ENCODE results near the gene OCA2. TPM values are rescaled to one million over a fixed set of nuclear protein-coding genes. Genes with fewer than 3 reads are reported as not detected.

OCA2 gene
- total RNA-seq, 1 experiment from 2014 or later = not detected

DNA sequence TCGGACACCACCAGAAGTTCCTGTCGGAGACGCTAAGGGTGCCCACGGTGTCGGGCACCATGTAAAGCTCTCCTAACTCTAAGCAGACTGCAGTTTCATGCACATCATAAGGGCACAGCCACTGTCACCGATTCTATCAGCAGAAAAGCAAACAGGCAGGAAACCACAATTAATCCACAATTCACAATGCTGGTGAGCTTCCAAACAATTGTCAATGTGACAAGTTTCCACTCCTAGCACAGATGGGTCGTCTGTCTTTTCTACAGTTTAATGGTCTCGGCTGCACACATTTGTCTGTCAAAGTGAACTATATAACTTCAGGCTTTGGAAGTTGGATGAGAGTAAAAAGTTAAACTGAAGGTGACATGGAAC lies 8.8 kb upstream of the OCA2 start:
- intact Hi-C loops (cut with micrococcal nuclease) = no loop called here
- DNase-seq (ENCODE audit: unreplicated experiment) = no peak
- H3K36me3 Mint-ChIP-seq (ENCODE audit: insufficient read depth, unreplicated experiment) = peaks cover 30% of the 10 kb centered on the region
- no TSS peak for BruUV-seq (replicated peaks)
- POLR2A ChIA-PET = no interaction called here
- no peak overlapping the region for H3K27ac Mint-ChIP-seq (ENCODE audit: low read depth, unreplicated experiment)
- peaks cover 8% of the 10 kb centered on the region for H3K9me3 Mint-ChIP-seq (ENCODE audit: unreplicated experiment)
- no peaks in the 10 kb centered on the region for H3K4me1 Mint-ChIP-seq (ENCODE audit: insufficient read depth, unreplicated experiment)
- no peak for TF ChIP-seq CTCF (IDR thresholded peaks at IDR 0.05; ENCODE audit: unreplicated experiment)
- no peak overlapping the region for H3K4me3 Mint-ChIP-seq (ENCODE audit: unreplicated experiment)
- CTCF ChIA-PET = interaction anchor here (1.1 kb wide), 1 partner anchor 12 kb away, joined by 4 read pairs; no protein-coding TSS in a partner anchor
- no peaks in the 10 kb centered on the region for H3K27me3 Mint-ChIP-seq (ENCODE audit: insufficient read depth, unreplicated experiment)

GRCh38 chr15:28107111-28107903 lies 8.2 kb upstream of the OCA2 start:
- no peak for TF ChIP-seq CTCF (IDR thresholded peaks at IDR 0.05; ENCODE audit: unreplicated experiment)
- H3K36me3 Mint-ChIP-seq (ENCODE audit: insufficient read depth, unreplicated experiment) = peaks cover 24% of the 10 kb centered on the region
- no peaks in the 10 kb centered on the region for H3K27me3 Mint-ChIP-seq (ENCODE audit: insufficient read depth, unreplicated experiment)
- no peak overlapping the region for H3K4me3 Mint-ChIP-seq (ENCODE audit: unreplicated experiment)
- no peak for DNase-seq (ENCODE audit: unreplicated experiment)
- CTCF ChIA-PET = no interaction called here
- intact Hi-C loops (cut with micrococcal nuclease) = no loop called here
- no peaks in the 10 kb centered on the region for H3K4me1 Mint-ChIP-seq (ENCODE audit: insufficient read depth, unreplicated experiment)
- POLR2A ChIA-PET = no interaction called here
- H3K9me3 Mint-ChIP-seq (ENCODE audit: unreplicated experiment) = peaks cover 8% of the 10 kb centered on the region
- H3K27ac Mint-ChIP-seq (ENCODE audit: low read depth, unreplicated experiment) = no peak overlapping the region
- BruUV-seq (replicated peaks) = no TSS peak

DNA sequence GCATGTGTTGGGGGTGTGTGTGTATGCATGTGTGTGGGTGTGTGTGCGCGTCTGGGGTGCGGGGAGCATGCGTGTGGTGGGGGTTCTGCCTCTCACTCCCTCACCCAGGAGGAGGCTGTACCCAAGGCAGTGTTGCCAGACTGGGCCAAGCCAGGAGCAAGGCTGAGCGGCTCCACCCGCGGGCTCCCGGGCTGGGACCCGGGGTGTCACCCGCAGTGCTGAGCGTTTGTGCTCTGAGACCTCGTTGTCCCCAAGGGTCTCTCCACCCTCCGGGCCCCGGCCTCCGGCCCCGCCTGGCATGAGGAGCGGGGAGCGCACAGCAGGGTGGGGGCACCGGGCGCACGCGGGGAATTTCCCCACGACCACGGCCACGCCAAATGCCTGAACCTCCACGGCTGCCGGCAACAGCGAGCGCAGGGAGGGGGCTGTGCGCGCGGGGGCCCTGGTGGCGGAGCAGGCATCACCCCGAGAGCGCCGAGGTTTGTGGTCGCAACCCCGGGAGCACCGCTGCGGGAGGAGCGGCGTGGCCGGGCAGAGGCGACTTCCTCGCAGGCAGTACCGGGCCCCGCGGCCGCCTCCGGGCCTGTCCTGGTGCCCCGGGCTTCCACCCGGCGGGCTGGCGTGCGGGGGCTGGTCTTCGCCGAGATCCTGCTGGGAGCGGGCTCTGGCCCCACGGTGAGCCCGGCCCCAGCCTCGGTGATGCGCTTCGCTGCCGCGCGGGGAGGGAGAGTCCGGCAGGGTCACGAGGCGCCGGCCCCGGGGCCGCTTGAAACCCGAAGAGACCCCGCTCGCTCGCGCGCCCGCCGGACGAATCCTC lies 7.4 kb upstream of the OCA2 start:
- Mint-ChIP-seq H3K27me3 (ENCODE audit: insufficient read depth, unreplicated experiment) (no peaks in the 10 kb centered on the region), H3K4me1 (ENCODE audit: insufficient read depth, unreplicated experiment) (no peaks in the 10 kb centered on the region), H3K27ac (ENCODE audit: low read depth, unreplicated experiment) (no peak overlapping the region), H3K4me3 (ENCODE audit: unreplicated experiment) (no peak overlapping the region), H3K9me3 (ENCODE audit: unreplicated experiment) (peaks cover 8% of the 10 kb centered on the region), H3K36me3 (ENCODE audit: insufficient read depth, unreplicated experiment) (peaks cover 16% of the 10 kb centered on the region)
- ChIA-PET CTCF (no interaction called here), POLR2A (no interaction called here)
- no peak for DNase-seq (ENCODE audit: unreplicated experiment)
- TF ChIP-seq CTCF (IDR thresholded peaks at IDR 0.05; ENCODE audit: unreplicated experiment) = no peak
- intact Hi-C loops (cut with micrococcal nuclease) = no loop called here
- BruUV-seq (replicated peaks) = no TSS peak

DNA sequence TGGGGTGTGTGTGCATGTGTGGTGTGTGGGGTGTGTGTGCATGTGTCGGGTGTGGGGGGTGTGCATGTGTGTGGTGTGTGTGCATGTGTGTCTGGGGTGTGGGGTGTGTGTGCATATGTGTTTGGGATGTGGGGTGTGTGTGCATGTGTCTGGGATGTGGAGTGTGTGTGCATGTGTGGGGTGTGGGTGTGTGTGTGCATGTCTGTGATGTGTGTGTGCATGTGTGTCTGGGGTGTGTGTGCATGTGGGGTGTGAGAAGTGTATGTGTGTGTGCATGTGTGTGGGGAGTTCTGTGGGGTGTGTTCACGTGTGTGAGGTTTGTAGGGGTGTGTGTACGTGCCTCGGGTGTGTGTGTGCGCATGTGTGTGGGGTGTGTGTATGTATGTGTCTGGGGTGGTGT lies 6.7 kb upstream of the OCA2 start:
- Mint-ChIP-seq H3K27ac (ENCODE audit: low read depth, unreplicated experiment) (no peak overlapping the region), H3K4me1 (ENCODE audit: insufficient read depth, unreplicated experiment) (no peaks in the 10 kb centered on the region), H3K9me3 (ENCODE audit: unreplicated experiment) (peaks cover 8% of the 10 kb centered on the region), H3K36me3 (ENCODE audit: insufficient read depth, unreplicated experiment) (peaks cover 11% of the 10 kb centered on the region), H3K27me3 (ENCODE audit: insufficient read depth, unreplicated experiment) (no peaks in the 10 kb centered on the region), H3K4me3 (ENCODE audit: unreplicated experiment) (no peak overlapping the region)
- CTCF ChIA-PET = no interaction called here
- no peak for DNase-seq (ENCODE audit: unreplicated experiment)
- POLR2A ChIA-PET = no interaction called here
- BruUV-seq (replicated peaks) = no TSS peak
- no peak for TF ChIP-seq CTCF (IDR thresholded peaks at IDR 0.05; ENCODE audit: unreplicated experiment)
- intact Hi-C loops (cut with micrococcal nuclease) = no loop called here
